Epidermal melanocyte (primary cell): ENCODE measurements around the gene REST.

Experiments used
- DNase-seq: peaks from one replicate; pipeline ENCODE4 v3.0.0; 2011; ENCODE audit warnings: low spot score; ENCODE audit not compliant: insufficient read length

The REST gene

DNA sequence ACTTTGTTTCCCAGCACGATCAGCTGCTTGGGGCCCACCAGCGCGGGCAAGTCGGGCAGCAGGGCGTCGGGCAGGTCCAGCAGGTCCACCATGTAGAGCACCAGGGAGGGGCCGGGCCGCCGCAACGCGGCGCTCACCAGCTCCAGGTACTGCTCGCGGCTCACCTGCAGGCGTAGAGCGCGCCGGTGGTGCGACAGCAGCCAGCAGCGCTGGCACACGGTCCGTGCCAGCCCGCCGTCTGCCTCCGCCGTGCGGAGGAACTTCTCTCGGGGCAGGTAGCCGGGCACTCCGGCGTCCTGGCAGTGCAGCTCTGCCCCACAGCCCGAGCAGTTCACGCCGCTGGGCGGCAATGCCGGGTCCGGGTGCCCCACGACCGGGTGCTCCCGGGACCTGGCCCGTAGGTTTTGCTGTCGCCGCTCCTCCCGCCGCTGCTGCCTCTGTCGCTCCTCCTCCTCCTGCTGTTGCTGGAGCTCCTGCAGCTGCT lies 69.2 kb downstream of the REST start:
- DNase-seq, result no peak

- DNase-seq, result peak; percentile 91
These were observed 69.8 kb downstream of the REST start, which contains the start of gene NOA1 for GRCh38 chr4:56977321-56978012. TSS of gene NOA1 (minus strand) at chr4:56977606. CDS start at chr4:56977585, 21 bp downstream.

GRCh38 chr4:56978750-56979303 lies 71.1 kb downstream of the REST start, which contains the start of gene POLR2B:
TSS of gene POLR2B (plus strand) at chr4:56978896. CDS start at chr4:56978986, 90 bp downstream.
- DNase-seq, result peak; percentile 89

DNA sequence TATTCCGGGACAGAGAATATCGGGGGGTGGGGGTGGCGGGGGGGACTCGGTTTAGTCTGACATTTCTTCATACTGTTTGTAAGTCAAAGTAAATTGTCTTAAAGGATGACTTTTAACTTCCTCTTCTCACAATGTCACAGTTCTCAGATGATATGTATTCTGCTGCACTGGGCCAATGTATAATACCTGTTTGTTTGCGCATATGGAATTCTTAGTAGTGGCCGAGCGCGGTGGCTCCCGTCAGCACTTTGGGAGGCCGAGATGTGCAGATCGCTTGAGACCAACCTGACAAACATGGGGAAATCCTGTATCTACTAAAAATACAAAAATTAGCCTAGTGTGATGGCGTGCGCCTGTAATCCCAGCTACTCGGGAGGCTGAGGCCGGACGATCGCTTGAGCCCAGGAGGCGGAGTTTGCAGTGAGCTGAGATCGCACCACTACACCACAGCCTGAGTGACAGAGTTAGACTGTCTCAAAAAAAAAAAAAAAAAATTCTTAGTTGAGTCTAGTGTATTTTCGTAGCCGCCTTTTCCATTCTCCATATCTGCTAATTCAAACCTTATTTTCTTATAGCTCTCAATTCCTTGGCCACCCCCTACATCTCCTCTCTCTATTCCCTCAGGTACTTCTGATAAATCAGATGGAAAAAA lies 71.8 kb downstream of the REST start:
- no peak for DNase-seq

DNA sequence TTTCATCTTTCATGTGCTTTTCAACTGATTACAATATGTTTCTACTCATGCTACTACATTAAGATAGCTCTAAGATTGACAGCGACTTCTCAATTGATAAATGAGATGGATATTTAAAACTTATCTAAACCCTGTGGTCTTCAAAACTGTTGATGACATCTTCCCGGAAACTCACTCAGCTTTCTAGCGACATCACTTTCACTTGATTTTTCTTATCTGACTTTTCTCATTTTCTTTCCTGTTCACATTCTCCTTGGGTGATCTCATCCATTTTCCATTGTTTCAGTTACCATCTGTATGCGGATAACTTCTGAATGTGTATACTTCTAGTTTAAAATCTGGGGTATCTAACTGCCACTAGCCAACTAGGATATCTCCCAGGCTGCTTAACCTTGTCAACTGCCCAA lies 74.1 kb downstream of the REST start:
- DNase-seq, result no peak

DNA sequence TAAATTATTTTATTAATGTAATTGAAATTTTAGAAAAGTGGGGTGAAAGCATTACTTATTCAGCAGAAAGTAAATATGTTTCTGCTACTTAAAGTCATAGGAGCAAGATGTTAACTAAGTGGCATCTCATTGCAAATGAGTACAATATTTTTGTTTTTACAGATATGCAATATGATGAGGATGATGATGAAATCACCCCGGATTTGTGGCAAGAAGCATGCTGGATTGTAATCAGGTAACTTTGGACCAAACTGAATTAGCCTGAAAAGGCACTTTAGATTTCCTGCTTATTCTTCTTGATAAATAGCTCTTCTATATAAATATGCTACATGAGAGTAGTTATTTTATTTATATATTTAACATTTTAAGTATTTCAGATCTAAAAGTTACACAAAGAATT lies 78.5 kb downstream of the REST start:
- DNase-seq, result no peak

- DNase-seq, result no peak
These were observed 79.3 kb downstream of the REST start for GRCh38 chr4:56986952-56987351.

GRCh38 chr4:56990109-56990905 lies 82.6 kb downstream of the REST start:
- DNase-seq, result no peak

DNA sequence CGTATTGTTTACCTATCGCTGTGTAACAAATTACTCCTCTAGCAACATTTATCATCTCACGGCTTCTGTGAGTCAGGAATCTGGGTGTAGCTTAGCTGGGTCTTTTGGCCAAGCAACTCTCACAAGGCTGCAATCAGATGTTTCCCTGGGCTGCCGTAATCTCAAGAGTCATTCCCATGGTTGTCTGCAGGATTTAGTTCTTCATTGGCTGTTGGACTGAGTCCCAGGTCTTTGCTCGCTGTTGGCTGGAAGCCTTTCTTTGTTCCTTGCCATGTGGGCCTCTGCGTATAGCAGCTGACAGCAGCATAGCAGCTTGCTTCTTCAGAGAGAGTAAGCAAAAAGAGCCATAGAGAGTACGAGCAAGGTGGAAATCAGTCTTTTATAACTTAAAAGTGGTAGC lies 87.8 kb downstream of the REST start:
- DNase-seq, result no peak

GRCh38 chr4:56999751-57000150 lies 92.1 kb downstream of the REST start:
- DNase-seq, result no peak

DNA sequence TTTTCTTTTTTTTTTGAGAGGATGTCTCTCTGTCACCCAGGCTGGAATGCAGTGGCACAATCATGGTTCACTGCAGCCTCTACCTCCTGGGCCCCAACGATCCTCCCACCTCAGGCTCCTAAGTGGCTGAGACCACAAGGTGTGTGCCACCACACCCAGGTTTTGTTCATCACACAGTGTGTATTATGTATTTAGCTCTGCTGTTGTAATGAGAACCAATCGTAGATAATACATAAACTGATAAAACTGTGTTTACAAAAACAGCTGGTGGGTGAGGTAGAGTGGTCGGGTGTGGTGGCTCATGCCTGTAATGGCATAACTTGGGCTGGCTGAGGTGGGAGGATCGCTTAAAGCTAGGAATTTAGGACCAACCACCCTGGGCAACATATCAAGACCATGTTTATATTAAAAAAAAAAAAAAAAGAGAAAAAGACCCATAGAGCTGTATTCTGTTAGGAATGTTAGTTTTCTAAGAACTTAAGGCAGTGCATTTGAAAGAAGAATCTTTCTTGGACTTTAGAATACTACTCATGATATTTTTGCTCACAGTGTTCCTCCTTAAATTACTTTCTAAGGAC lies 105.9 kb downstream of the REST start:
- DNase-seq, result no peak
